ENCODE measurements around the gene KCND3.

- no peak for TF ChIP-seq CTCF (IDR thresholded peaks at IDR 0.05)
- TF ChIP-seq POLR2A (IDR thresholded peaks at IDR 0.05) = no peak
These were observed 175.2 kb downstream of the KCND3 start for GRCh38 chr1:111814305-111814628.

Data from Peyer's patch (tissue), 4 donors.